Activated CD4-positive, alpha-beta T cell treated with anti-CD3 and anti-CD28 coated beads, Interleukin-2, amount 50 U/mL, for 4 hours (primary cell): ENCODE data around the gene TSC22D2.

ENCODE experiments used
- DNase-seq, 2 experiments: peaks; one replicate each; pipeline ENCODE4 v3.0.0-alpha.2; 2020

Gene TSC22D2

DNA sequence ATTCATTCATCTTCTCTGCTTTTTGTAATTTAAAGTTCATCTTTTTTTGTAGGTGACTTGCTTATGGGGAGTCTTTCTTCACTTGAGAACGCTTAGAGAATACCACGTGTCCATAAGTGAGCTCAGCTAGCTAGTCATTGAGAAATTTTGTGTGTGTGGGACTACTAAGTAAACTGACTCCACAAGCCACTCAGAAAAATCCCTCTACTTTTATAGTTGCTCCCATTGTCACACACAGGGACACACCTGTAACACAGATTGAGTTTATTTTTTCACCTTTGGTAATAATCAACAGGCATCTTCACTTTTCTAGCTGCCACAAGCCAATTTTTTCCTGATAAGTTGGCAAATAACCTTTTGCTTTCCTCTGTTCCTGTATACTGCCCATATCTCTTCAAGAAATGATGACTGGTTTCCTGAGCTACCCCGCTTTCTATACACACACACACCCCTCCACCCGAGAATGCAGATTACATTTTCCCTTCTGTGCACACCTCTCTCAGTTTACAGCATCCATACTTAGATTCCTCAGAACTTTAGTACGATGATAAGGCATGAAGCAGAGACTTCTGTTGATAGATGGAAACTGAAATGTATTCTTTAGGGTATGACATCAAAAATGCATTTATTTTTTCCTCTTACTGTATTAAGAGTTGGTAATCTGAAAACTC is 4.6 kb downstream of the TSC22D2 start:
- DNase-seq, result no peak

DNA sequence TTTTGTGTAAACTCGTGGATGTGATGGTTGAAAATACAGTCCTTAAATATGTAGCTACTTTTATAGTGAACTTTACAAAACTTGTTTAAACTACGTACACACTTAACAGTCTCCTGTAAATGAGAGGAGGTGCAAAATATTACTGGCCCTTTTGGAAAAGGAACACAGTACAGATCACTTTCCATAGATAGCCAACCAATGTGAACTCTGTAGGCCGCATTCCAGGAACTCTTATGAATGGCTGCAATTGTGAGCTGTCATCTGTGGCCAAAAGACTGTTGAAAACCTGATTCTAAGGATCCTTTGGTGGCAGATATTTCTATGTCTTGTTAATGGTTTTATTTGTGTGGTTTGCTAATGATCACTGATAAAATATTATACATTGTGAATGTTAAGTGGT is 6.2 kb downstream of the TSC22D2 start:
- DNase-seq, result no peak

GRCh38 chr3:150414959-150415358 is 6.9 kb downstream of the TSC22D2 start:
- no peak for DNase-seq

DNA sequence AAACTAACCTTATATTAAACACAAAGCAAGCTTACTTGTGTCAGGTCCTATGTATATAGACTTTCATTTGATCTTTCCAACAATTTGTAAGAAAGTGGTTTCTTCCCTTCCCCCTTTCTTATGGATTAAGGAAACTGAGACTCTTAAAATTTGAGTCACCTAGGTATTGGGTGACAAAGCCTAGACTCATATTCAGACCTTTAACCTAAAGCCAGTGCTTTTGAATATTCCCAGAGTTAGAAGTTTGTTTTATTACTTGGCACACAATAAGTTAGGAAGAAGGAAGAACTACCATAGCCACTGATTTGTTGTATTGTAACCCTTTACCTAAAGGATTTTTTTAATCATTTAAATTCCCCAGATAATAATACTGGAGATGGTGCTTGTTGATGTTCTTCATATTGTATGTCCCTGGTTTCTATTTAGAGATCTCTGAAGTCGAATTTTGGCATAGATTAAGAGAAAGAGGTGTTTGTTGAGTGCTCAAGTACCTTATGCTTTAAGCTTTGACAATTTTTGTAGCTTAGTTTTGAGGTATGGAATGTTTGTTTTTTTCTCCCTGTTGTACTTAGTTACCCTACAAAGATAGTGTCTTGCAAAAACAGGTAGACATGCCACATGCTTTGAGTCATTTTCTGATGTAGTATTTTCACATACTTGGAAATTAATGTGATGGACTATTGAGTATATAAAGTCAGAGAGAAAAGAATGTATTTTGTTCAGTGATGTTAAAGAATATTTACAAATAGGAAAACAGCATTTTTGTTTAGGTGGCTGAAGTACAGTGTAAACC is 11.2 kb downstream of the TSC22D2 start:
- no peak for DNase-seq

DNA sequence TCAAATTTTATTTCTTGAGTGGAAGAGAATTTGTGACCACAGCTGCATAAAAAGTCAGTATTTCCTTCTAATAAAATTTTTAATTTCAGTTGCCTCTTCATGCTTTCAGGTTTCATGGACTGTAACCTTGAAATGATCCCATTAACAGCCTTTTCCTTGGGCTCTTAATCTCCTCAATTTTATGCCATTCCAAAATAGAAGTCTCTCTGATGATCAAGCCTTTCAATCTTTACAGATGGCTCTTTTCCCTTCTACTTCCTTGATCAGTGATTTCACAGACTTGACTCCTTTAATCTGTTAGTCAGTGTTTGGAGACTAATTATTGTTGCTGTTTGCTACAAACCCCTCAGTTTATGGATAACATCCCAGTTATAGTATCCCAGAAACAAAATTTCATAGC is 11.9 kb downstream of the TSC22D2 start:
- DNase-seq, result no peak

DNA sequence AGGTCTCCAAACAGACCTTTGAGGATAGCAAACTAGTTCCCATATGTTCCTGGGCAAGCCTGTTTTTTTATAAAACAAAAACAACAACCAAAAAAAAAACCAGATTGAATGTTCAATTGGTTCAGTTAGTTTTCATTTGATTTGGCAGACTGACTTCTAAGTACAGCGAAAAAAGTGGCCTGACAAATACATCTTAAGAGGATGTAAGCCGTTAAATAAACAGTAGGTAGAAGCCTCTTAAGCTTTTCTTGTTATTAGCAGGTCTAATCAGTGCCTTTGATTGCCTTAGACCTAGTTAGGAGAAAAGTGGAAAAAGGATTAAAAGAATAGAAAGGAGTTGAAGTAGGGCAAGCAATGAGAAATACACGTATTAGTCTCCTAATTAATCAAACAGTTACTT is 13.2 kb downstream of the TSC22D2 start:
- DNase-seq, result no peak

DNA sequence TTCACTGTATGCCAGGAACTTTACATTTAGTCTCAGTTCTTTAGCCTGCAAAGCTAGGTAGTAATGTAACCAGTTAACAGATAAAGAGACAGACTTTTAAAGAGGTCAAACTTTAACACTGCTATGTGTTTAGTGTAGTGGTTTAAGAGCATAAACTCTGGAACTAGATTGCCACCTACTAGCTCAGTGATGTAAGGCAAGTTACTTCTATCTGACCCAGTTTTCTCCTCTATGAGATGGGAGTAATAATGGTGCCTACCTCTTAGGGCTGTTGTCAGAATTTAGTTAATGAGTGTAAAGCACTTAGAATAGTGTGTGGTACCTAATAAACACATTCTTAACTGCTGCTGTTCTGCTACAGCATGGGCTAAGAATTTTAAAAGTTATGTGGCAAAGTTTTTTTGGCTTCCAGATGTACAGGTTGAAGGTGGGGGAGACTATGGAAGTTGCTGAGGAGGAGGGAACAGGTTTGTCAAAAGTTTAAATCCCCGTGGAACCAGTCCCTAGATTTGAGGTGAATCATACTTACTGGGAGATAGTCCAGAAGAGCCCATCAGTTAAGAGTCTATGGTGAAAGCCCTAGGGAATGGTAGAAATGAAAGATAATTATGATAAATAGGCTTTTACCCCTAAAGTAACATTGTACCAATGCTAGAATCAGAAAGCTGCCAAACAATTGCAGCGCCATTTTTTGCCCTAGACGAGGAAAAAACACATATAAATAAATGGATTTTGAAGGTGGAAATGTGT is 13.9 kb downstream of the TSC22D2 start:
- no peak for DNase-seq

- DNase-seq, result no peak
Observed at GRCh38 chr3:150422907-150423306, 14.8 kb downstream of the TSC22D2 start.

DNA sequence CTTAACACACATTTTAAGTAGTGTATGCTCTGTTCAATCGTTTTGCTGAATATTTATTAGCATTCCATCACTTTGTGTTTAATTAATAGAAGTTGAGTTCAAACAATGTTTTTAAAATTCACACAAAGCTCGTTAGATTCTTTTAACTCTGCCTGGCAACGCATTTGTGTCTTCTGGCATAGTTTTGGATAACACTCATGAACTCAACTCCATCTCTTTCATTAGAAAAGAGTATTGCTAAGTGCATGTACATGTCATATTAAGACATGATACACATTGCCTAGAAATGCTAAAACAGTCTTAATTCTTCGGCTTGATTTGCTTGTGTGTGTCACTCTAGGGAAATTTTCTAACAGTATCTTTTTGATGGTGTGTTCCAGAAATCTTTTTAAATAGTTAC is 15.7 kb downstream of the TSC22D2 start:
- no peak for DNase-seq

GRCh38 chr3:150426292-150426691 is 18.2 kb downstream of the TSC22D2 start:
- DNase-seq, result no peak

DNA sequence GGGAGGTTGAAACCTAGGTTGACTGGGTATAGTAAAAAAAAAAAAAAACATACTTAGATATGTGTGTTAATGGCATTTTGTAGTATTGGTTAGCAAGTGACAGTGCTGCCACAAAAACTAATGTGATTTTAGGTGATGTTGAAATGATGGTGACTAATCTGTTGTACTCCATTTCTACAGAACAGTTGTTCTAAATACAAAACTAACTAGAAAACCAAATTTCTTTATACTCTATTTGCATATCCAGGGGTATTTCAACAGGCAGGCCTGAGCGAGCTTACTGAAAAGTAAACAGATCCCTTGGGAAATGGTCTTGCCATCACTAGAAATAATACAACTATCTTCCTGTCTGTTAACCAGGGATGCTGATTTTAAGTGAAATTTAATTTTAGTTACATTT is 20.5 kb downstream of the TSC22D2 start:
- no peak for DNase-seq

DNA sequence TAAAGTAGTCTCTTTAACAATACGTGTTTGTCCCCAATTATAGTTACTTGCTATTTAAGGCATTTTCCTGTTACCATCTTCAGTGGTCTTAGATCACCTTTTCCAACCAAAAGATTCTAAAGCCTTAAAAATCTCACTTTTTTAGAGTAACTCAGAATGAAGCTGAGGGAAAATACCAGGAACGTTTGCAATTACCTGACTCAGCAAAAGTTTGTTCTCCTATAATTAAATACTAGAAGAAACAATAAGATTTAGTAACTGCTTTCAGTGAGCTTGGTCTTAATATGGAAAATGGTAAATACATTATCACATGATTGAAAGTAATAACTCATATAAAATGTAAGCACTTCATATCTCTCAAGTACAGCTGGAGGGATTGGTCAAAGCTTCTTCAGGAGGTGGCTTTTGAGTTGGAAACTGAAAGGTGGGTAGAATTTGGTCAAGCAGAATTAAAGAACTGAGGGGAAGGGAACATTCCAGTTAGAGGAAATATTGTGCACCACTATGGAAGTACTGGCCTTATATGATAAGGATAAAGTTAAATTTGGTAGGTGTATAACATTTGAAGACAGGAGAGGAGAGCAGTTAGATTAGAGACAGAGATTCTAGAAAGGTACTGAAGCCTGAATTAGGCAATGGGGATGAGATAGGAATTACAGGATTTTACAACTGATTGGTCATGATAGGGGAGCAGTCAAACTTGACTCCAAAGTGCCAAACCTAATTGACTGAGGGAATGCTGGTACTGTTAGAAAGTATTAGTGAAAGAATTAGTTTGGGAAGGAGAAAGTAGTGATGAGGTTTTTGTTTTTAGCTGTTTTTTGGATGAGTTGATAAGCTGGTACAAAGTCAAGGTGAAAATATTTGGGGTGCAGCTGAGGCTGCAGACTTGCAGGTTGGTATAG is 21.9 kb downstream of the TSC22D2 start:
- no peak for DNase-seq

DNA sequence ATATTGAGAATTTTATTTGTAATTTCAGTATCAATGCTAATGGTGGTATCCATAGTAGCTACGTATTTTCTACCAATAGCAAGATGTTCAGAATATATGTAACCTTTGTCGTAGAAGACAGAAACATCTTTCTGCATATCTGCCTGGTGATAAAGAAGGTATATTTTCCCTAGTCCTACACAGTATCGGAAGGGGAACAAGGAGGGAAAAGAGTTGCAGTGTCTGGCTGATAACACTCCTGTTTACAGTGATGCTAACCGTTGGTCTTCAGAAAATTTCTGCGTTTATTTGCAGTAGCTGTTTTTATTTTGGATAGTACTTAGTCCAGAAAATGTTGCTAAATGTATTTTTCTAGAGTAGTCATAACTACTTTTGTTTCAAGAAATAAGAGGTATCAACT is 25.2 kb downstream of the TSC22D2 start:
- no peak for DNase-seq

DNA sequence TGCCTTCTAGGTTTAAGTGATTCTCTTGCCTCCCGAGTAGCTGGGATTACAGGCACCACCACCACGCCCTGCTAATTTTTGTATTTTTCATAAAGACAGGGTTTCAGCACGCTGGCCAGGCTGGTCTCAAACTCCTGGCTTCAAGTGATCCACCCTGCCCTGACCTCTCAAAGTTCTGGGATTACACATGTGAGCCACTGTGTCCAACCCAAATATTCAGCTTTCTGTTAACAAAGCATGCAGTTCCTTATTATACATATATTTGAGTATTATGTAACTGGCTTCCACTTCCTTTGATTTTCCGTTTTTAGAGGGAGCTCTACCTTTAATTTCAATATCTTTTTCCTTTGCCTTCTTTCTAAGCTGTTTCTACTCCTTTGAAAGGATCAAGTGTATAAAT is 26.1 kb downstream of the TSC22D2 start:
- no peak for DNase-seq

- no peak for DNase-seq
Observed at GRCh38 chr3:150436161-150436560, 28.1 kb downstream of the TSC22D2 start.

- DNase-seq, result no peak
Observed at GRCh38 chr3:150439657-150440056, 31.6 kb downstream of the TSC22D2 start.

GRCh38 chr3:150443331-150443741 is 35.2 kb downstream of the TSC22D2 start:
- DNase-seq, result no peak

GRCh38 chr3:150444371-150444770 is 36.3 kb downstream of the TSC22D2 start:
- DNase-seq, result no peak

GRCh38 chr3:150446470-150446977 is 38.4 kb downstream of the TSC22D2 start:
- DNase-seq, result no peak

- no peak for DNase-seq
Observed at GRCh38 chr3:150447084-150447483, 39.0 kb downstream of the TSC22D2 start.

DNA sequence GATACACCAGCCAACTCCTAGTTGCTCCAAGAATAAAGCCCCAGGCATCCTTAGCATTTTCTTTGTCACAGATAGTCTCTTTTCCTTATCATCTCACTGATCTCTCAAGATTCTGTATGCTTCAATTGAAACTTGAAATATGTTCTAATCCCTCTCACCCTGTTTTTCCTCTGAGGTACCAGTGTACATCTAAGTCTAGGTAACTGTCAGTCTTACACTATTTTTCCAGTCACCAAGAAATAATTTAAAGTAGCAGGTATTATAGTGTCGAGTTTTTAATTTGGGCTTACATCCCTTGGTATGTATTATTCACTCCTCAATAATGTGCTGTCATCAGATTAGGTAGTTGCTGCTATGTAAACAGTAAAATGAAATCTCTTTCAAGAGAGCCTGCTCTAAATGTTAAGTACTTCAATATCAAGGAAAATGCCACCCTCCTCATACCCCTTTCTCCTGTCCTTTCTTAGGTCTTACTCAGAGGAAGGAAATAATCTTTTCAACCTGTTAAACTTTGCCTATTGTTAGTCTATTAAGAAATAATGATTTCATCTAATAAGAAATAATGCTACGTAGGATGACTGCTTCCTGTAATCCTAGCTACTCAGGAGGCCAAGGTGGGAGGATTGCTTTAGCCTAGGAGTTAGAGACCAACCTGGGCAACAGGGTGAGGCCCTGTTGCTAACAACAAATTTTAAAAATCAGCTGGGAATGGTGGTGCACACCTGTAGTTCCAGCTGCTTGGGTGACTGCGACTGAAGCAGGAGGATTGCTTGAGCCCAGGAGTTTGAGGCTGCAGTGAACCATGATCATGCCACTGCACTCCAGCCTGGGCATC is 39.8 kb downstream of the TSC22D2 start:
- DNase-seq, result no peak
